HG03460 (cell line): Measurements from ENCODE around the gene CMTM8.

Experiments
- ATAC-seq: cut with Tn5 transposase; IDR thresholded peaks from one replicate; pipeline ENCODE4 v1.9.1; 2021; ENCODE audit not compliant: unreplicated experiment

CMTM8 gene

GRCh38 chr3:32334675-32335074, 96.2 kb downstream of the CMTM8 start:
- ATAC-seq, result no peak

DNA sequence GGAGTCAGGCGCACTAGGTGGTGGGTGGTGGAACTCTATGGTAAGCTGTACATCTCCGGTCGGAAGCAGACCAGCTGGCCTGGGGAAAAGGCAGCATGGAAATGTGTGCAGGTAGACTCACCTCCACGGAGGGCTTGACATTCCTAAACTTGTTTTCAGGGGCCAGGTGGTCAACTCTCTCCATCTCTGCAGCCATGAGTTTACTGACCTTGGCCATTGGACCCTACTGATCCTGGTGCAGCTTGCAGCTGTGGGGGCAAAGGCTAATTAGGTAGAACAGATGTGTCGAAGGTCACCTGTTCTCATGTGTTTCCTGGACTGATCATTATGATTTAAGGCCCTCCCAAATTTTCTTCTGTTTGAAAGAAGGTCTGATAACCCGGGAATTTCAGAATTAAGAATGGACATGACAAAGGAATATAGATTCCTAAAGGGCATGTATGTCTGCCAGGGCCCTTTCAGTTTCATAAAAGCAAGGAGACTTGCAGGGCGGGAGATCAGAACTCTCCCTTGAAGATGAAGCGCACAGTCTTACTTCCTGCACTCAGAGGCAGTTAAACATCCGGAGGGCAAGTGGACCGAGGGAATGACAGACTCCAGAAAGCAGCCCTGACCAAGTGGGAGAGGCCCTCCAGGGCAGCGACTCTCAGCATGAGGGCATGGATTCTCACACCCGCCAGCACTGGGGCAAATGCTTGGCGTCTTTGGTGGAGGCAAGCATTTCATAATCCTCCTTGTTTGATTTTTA, 97.1 kb downstream of the CMTM8 start:
- no peak for ATAC-seq

DNA sequence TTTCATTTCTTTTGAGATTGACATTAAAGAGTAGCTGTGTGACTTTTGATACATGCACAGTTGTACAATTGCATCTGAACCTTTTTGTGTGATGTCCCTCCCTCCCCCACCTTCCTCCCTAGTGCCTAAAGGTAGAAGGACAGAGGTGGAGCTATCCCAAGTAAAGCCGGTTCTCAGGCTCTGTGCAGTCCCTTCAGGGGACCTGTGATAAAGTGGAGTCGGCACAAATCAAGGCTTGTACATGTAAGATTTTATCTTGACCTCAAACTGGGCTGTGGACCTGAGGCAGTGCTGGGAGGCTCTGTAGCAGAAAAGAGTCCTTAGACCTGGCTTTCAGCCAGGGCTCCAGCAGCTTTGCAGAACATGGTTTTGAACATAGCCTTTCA, 97.6 kb downstream of the CMTM8 start:
- no peak for ATAC-seq

DNA sequence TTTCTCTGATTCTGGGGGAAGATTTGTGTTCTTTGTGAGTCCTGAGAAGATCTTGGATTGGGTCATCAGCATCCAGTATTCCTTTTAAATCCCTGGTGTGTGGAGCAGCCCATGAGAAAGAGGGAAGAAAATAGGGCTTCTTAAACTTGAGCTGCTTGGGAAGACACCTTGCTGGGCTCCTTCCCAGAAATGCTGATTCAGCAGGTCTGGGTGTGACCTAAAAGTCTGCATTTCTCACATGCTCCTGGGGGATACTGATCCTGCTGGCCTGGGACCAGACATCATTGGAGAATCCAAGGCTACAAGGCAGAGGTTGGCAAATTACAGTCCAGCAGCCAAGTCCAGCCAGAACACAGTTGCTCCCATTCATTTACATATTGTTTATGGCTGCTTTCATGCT, 99.0 kb downstream of the CMTM8 start:
- ATAC-seq, result no peak

DNA sequence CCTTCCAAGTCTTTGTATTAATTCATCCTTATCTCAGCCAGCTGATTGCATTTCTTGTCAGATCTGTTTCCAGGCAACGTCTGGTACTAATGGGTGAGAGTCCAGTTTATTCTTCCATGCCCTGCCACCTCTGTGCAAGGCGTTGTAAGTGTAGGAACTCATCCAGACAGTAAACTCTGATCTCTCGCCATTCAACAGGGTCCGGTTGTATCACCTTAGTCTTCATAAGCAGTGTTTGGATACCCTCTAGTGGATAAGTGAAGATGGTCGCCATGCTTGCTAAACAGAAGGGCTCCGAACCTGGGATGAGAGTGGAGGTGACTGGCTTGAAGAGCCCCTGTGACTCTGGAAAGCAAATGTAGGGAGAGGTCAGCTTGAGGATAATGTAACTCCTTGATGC, 101.6 kb downstream of the CMTM8 start:
- ATAC-seq, result no peak

- no peak for ATAC-seq
Observed at GRCh38 chr3:32340611-32341365, 102.3 kb downstream of the CMTM8 start.

DNA sequence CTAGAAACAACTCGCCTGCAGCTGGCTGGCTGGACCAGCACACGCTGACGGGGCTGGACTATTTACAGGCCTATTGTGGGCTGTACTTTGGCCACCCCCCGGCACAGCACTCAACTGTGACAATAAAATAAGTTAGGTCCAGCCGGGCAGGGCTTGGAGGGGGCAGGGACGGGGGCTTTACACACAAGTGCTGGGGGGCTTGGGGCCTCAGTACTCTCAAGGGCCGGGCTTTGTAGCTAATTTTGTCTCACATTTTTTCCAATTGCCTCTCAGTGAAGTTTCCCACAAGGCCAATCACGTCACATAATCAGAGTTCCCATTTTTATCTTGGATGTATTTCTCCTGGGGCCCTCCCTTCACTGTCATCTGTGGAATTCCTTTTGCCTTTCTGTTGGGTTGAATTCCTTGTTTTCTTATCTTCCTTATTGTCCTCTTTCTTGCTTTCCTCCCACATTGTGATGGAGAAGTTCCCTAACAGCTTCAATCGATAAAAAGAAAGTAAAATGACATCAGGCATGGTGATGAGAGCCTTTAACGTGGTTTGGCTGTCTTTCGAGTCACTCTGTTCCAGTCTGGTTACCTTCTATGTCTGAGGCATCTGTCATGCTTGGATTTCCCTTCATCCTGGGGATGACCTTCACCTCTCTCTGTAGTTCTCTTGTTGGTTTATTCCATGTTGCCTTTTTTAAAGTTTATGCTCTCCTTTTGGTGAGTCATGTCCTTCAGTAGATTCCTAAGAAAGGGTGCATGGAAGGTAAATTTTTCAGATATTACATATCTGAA, 109.1 kb downstream of the CMTM8 start:
- no peak for ATAC-seq

- no peak for ATAC-seq
Observed at GRCh38 chr3:32349184-32349583, 110.7 kb downstream of the CMTM8 start.

- ATAC-seq, result no peak
Observed at GRCh38 chr3:32352563-32352962, 114.1 kb downstream of the CMTM8 start.

- ATAC-seq, result no peak
Observed at GRCh38 chr3:32353351-32353750, 114.9 kb downstream of the CMTM8 start.

DNA sequence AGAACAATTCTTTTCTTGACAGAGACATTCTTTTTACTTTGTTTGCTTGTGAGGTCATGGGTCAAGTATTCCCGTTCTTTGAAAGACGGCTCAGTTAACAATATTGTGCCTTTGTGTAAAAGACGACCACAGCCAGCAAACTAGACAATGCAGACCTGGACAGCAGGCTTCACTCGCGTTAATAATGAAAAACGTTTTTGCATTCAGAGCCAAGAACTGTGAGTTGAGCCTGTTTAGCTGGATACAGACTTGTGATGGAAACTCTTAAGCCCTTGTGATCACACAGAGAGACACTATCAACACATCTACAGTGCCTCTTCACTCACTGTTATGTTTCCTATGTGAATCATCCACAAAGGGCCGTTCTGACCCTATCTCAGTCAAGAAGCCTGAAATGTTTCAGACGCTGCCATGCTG, 115.9 kb downstream of the CMTM8 start:
- ATAC-seq, result no peak

DNA sequence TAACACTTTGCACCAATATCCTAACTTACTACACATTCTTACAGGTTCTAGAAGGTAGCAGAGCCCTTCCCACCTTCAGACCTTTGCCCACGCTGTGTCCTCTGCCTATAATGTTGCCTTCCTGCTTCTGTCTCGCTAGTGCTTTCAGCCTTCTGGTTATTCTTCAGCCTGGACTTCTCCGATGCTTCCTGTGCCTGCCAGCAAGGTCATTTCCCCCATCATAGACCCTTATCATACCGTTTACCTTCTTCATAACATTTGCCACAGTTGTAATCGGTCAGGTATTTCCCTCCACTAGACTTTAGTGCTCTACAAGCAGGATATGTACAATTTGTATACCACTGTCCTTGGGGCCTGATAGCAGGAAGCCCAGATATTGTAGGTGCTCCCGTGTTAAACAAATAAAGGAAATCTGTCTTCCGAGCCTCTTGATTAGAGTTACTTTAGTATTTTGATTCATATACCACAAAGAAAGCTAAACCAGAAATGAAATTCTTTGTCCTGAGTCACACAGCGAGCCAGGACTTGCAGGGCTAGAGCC, 117.3 kb downstream of the CMTM8 start:
- ATAC-seq, result no peak

- no peak for ATAC-seq
Observed at GRCh38 chr3:32359766-32360492, 121.4 kb downstream of the CMTM8 start.

GRCh38 chr3:32360493-32360827, 122.0 kb downstream of the CMTM8 start:
- no peak for ATAC-seq

- no peak for ATAC-seq
Observed at GRCh38 chr3:32366638-32367397, 128.3 kb downstream of the CMTM8 start.

DNA sequence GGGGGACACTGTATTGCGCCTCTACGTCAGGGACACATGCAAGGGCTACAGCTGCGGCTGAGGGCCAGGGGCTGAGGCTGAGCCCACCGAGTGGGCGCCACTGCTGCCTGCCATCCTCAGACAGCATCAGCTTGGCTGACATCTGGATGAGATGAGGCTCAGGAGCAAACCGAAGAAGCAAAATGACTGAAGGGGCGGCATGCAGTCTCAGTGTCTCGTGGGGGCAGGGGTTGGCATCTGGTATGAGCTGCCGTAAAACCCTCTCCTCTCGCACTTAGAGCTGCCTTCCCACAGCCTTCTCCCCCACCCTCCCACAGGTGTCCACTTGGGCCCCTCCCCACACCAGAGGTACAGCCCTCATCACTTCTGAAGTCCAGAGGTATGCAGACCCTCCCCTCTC, 129.0 kb downstream of the CMTM8 start:
- no peak for ATAC-seq

DNA sequence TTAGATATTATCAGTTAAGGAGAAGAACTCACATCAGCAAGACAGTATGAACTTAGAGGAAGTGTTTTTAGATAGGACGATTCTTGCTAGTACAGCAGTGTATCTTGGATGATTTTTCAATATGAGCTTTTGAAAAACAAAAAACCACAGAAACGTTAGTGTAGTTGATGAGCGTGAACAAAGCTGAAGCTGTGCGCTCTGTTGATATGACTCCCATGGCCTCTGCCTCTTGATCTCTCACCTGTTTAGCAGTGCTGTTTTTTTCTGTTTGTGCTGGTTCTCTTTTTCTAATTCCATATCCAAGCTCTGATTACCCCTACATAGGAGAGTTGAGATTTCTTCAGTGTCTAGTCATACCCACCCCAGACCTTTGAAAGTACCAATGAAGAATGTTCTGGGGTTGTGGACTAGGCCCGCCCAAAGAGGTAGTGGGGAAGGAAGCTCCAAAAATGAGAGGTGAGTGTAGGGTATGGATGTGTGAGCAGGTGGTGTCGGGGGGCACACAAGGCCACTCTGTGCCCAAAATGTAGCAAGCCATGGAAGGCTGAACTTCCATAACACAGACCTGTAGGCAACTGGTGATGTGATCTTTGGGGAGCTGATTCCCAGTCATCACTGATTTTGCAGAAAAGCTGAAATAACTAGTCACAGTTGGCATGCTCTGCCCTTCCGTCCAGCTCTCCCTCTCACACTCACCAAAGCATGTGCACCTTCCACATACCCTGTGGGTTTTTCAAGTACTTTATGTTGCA, 133.2 kb downstream of the CMTM8 start:
- no peak for ATAC-seq

GRCh38 chr3:32372213-32372490, 133.7 kb downstream of the CMTM8 start:
- no peak for ATAC-seq

DNA sequence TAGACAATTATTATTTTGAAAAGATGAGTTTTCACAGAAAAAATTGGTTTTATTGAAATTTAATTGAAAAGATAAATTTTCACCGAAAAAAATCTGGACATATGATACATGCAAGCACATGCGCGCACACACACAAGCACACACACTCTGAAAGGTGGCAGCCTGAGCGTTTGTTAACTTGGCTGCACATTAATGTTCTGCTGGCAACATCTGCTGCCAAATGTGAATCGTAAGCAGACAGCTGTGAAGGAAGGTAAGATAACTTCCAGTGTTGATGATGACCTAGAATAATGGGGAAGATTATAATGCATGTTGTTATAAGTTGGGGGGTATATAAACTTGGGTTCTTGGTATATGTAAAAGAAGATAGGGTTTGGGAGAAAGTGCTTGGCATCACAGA, 134.8 kb downstream of the CMTM8 start:
- ATAC-seq, result no peak

DNA sequence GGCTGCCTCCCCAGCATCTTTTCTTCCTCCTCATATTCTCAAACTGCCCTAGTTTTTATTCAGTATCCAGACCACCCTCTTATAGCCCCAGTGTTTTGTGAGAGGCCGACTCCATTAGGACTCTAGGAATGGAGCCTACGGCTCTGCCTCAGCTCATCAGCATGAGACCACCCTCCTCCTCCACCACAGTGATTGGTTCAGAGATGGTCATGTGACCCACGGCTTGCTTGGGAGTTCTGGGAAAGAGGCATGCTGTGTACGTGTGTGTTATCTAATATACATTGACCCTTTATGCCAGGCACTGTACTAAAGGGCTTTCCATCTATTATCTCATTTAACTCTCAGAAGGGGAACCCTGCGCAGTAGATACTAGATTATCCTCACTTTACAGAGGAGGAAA, 135.4 kb downstream of the CMTM8 start:
- no peak for ATAC-seq
